HTERT RPE-1 (cell line): ENCODE measurements around the gene CERKL.

Experiments
- in situ Hi-C: fragments of 300-500 bp; cut with MboI; formaldehyde crosslinking; loops from 4 replicates; pipeline ENCODE4 v1.14.3; 2020; ENCODE audit warnings: low sequenced_read_pairs

CERKL gene

DNA sequence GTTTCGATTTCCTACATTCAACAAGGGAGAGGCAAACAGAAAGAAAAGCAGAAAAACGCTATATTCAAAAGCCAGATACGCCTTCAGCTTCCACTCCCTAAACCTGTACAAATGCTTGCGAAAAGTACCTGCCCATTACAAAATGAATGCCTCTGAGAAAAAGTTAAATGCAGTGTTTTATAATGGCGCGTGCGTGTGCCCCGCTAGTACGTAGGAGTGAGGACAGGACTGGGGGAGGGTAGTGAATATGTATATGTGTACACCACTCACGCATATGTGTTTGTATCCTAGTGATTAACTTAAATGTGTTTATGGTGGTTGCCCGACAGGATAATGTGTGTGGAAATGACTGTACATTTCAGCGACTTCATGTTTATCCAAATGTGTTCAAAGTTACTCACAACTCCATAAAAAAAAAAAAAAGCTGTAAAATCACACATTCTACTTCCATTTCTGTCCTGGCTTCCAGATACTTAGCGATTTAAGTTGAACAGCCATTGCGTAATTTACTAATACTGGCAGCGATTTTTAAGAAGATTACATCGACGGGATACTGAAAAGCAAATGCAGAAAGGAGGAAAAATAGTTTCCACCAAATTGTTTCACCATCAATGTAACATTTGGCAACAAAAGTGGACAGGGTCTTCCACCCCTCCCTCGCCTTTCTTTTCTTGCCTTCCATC is 22.1 kb upstream of the CERKL start:
- in situ Hi-C loops, result no loop called here

DNA sequence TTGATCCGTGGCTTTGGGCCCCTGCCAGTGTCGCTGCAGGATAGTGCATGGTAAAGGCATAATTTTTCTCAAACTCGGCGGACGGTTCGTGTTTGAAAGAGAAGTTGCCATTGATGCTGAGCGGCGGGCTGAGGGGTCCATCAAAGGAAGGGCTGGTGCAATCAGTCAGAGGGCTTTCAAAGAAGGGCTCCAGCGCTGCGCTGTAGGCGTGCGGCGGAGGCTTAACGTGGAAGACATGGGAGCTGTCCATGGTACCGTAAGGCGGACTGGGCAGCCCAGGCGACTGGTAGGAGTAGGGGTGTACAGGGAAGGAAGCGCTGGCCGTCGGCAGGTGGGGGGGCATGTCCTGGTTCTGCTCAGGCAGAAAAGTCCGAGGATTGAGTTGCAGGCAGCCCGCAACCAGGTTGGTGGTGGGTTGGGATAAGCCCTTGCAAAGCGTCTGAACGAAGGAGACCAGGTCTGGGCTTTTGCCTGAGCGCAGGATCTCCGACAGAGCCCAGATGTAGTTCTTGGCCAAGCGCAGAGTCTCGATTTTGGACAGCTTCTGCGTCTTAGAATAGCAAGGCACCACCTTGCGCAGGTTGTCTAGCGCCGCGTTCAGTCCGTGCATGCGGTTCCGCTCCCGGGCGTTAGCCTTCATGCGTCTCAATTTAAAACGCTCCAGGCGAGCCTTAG is 21.1 kb upstream of the CERKL start:
- in situ Hi-C loops, result no loop called here

DNA sequence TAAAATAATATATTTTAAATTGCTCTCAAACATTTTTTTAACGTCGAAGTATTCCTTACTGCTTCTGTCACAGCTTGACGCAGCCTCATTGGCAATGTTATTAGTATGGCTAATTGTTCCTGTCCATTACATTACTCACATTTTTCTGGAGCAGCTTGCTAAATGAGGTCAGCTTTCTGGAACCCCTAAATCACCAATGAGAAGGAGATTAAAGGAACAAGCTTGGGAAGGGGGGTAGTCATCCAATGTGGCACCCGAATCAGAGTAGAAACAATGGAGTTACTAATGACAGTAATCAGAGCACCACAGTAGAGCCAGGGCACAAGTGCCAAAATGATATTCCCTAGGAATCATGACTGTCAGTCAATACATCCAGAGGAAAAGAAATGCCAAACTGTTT is 18.3 kb upstream of the CERKL start:
- in situ Hi-C loops, result no loop called here

DNA sequence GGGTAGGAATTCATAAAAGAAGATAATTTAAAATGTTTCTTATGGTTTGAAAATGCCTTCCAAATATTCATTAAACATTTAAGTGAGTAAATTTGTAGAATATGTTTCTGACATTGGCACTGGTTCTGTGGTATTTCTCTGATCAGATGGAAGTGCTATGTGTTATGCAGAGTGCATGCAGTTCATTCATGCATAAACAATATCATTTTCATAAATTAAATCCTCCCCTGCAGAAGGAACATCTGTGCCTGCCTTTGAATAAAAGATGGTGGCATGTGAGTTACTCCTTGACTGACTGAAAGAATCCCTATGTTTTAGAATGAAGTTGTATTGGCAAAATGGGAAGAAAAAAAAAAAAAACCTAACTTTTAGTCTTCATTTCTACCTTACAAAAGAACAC is 17.6 kb upstream of the CERKL start:
- in situ Hi-C loops, result no loop called here

DNA sequence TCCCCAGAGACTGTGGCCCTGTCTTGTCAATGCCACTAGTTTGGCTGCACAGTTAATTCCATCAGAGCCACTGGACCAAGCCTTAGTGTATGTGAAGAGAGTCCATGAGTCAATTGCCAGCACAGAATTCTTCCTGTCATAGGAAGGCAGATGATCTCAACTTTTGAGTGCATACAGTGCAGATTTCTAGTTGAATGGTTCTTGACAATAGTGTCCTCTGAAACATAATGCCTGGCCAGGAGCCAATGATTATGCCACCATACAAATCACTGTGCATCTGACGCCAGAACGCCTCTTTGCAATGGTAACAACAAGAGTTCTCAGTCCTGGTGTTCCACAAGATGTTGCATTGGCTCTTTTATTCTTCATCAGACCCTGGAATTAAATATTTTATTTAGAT is 16.3 kb upstream of the CERKL start:
- in situ Hi-C loops, result no loop called here

DNA sequence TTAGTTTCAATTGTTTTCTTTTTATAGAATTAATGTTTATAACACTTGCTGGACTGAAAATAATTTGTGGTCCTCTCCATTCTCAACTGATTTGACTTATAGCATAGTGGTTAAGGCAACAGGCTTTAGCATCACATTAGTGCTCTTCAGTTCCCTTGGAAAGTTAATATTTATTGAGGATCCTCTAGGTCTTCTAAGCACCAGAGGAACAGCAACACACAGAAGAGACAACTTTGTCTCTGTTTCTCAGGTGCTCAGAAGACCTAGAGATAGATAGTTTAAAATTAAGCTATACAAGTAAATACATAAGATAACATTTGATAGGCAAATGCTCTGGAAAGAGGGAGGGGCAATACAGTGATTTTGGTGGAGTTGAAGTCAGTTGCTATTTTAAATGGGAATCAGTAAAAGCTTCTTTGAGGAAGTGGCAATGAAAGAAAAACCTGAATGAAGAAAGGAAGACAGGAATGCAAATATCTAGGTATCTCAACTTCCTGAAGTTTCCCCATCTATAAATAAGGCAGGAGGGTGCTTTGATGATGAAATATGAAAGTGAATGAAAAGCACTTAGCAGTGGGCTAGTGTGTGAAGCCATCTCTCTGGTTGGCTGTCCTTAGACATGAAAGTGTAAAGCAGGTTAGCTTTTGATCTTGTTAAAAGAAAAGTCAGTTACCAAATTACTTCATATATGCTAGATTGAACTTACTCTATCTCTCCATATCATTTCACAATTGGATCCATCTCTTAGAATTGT is 15.5 kb upstream of the CERKL start:
- in situ Hi-C loops, result no loop called here

DNA sequence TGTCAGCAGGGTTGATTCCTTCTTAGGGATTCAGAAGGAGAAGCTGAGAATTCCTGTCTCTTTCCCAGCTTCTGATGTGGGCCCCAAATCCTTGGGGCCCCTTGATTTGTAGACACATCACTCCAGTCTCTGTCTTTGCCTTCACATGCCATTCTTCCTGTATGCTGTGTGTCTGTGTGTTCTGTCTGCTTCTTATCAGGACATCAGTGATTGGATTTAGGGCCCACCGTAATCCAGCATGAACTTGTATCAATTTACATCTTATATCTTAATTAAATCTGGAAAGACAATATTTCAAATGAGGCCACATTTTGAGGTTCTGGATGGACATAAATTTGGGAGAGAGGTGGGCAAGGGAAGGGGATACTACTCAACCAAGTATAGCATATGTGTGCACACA is 13.7 kb upstream of the CERKL start:
- in situ Hi-C loops, result no loop called here

DNA sequence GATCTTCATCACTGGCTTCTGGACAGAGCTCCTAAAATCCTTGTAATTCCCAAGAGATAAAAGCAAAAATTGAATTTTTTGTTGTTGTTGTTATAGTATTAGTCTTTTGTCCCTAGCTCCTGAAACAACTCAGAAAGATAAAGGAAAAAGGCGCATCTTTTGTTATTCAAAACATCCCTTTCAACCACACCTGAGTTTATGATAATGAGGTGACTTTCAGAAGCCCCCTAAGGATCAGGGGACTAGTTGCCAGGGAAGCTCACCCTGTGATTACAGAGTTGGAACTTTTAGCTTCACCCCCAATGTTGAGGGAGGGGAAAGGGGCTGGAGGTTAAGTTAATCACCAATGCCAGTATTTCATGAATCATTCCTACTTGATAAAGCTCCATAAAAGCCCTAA is 10.3 kb upstream of the CERKL start:
- in situ Hi-C loops, result no loop called here

DNA sequence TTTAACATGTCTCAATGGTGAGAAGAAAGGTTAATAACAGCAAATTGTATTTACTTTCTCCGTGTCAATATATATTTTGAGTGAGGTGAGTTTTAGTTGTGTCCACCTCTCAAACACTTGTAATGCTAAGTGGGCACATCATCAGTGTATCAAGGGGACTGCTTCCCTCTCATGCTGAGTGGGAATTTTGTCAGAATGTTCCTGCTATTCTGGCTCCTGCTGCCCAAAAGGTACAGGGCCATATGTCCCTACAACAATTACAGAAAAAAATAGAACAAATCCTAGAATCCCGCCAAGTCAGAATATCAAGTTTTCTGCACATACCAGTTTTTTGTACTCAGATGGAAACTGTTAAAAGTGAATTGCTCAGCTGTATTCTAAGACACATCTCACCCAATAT is 5.4 kb upstream of the CERKL start:
- in situ Hi-C loops, result no loop called here

DNA sequence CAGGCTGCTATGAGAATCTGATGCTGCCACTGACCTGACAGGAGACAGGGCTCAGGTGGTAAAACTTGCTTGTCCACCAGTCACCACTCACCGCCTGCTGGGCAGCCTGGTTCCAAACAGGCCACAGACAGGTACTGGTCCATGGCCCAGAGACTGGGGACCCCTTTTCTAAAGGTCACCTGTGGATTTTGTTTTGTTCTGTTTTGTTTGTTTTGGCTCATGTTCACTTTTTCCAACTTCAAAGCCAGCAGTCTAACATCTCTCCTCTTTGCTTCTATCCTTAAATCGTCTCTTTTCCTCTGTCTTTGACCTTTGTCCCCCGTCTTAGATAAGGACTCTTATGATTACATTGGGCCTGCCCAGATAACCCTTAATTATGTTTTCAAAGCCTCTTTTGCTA is 3.3 kb upstream of the CERKL start:
- in situ Hi-C loops, result no loop called here

DNA sequence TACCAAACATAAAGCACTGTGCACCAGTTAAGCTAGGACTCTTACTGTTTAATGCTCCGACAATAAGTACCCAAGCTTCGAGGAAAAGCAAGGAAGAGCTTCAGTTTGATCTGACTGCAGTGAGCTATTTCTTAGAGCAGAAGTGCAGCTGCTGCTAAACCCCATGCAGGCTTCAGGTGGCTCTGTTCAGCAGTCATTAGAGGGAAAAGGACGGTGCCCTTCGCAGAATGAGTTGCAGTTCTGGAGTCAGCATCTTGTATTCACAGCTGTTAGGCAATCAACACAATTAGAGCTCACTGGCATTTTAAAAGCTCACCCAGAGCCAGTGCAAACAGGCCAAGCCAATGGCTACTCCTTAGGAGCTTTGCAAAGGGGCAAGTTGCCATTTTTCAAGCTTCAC is 1.5 kb upstream of the CERKL start:
- in situ Hi-C loops, result no loop called here

DNA sequence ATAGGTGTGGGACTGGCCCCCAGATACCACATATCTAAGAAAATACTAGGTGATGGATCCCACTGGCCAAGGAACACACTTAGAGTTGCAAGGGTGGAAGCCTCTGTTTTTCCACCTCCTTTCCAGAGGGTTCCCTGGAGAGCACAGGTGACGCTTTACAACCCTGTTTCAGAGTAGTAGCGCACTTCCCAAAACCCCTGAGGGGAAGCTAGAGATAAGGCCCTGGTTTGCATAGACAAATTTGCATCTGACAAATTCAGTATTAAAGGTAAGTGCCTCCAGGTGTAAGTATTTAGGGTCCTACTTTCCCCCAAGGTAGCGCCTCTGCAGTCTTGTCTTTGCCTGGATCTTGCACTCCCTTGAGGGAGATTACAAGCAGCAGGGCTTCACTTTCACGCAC is 474 bp upstream of the CERKL start:
- in situ Hi-C loops, result no loop called here

DNA sequence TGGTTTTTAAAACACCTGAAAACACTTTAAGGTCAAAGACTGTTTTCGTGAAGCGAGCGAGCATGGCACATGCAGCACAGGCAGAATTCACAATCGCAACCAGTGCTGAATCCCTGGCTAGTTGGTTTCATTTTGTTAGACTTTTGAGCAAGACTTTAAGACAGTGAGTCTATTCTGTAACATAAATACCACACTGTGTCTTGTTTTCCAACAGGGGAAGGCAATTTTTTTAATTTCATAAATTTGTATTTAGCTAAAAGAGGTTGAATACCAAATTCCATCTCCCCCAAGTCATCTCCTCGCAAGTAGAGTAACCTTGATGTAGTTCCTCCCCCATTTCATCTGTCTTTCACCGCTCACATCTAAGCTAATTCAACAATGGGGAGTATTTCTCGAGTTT is 1.4 kb downstream of the CERKL start:
- in situ Hi-C loops, result no loop called here

DNA sequence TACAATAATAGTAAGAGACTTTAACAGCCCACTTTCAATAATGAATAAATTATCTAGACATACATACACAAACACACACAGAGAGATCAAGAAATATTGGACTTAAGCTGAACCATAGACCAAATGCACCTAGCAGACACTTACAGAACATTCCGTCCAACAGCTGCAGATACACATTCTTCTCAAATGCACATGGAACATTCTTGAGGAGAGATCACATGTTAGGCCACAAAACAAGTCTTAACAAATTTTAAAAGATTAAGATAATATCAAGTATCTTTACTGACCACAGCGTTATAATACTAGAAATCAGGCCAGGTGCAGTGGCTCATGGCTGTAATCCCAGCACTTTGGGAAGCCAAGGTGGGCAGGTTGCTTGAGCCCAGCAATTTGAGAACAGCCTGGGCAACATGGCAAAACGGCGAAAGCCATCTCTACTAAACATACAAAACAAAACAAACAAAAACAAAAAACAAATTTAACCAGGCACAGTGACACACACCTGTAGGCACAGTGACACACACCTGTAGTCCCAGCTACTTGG is 7.4 kb downstream of the CERKL start:
- in situ Hi-C loops, result no loop called here

DNA sequence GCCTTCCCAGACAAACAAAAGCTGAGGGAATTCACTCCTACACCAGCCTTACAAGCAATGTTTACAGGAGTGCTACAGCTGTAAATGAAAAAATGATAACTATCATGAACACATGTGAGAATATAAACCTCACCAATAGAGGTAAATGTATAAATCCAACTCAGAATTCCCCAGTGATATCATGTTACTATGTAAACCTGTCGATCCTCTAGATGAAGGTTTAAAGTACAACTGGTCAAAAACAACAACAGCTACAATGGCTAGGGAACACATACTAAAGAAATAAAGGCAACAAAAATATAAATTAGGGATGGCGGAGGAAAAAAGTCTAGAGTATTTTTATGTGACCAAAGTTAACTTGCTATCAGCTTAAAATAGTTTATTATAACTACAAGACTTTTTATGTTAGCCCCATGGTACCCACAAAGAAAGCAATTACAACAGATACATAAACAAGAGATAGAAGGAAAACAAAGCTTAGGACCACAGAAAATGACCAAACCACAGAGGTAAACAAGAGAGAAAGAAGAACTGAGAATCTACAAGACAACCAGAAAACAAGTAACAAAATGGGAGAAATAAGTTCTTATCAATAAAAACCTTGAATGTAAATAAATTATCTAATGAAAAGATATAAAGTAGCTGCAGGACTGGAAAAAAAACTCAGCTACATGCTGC is 8.3 kb downstream of the CERKL start:
- in situ Hi-C loops, result no loop called here

DNA sequence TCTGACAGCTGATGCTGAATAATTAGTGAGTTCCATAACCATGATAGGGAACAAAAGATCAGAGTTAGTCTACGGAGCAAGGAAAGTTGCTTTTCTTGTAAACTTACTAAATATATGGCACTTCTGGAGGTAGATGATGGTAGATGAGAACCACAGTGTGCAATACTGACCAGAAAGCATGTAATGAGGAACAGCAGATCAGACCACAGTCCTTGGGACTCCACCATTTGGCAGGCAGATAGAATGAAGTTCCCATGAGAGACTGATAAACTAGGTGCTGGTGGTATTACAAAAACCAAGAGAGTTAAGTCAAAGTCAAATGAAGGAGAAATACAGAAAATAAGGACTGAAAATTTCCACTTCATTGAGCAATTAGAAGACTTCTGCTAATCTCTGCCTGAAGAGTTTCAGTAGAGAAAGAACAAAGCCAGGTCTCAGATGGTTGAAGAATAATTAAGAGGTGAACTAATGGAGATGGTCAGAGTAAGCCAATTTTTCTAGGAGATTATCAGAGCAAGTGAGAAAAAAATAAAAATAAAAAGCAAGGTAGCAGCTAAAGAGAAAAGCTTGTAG is 10.4 kb downstream of the CERKL start:
- in situ Hi-C loops, result no loop called here

DNA sequence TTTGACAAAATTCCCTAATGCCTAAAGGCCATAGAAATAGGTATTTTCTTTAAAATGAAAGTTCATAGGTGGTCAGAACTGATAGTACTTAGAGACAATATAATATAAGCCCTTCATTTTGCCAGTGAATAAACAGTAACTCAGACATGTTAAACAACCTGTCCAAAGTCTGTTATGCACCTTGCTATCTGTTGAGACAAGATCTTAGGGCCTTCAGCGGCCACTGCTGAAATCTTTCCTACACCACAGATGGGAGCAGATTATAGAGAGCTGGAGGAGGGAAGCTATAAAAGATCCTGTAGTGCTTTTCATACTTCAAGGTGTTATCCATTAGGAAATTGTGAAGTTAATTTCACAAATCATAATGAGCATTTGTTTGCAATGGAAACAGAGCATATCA is 13.8 kb downstream of the CERKL start:
- in situ Hi-C loops, result no loop called here

DNA sequence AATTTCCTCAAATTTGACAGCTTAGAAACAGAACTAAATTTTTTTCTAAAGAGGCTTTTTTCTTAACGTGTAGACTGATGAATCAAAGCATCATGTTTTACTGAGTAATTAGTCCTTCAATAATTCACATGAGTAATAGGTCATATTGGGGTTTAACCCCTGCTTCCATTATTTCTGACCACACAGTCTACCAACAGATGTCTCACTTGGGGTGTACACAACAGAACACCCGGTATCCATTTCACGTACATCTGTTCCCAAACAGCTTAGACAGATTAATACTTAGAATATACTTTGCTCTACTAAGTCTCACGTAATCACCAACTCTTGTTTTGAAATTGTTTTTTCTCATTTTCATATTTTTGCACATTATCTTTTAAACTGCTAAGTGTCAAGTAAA is 14.8 kb downstream of the CERKL start:
- in situ Hi-C loops, result no loop called here

DNA sequence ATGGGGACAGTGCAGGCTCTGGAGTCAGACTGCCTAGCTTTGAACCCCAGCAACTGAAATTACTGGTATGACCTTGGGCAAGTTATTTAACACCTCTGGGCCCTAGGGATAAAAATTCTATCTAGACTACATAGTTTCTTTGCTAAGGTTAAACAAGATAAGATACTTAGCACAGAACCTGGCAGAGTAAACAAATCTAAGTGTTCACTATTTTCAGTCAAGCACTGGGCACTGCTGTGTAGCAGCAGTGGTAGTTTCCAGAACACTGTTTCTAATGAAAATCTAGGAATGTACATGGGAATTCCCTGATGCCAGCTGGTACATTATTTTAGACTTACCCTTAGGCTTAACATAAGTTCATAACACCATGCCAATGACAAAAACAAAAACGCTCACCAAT is 17.2 kb downstream of the CERKL start:
- in situ Hi-C loops, result no loop called here

DNA sequence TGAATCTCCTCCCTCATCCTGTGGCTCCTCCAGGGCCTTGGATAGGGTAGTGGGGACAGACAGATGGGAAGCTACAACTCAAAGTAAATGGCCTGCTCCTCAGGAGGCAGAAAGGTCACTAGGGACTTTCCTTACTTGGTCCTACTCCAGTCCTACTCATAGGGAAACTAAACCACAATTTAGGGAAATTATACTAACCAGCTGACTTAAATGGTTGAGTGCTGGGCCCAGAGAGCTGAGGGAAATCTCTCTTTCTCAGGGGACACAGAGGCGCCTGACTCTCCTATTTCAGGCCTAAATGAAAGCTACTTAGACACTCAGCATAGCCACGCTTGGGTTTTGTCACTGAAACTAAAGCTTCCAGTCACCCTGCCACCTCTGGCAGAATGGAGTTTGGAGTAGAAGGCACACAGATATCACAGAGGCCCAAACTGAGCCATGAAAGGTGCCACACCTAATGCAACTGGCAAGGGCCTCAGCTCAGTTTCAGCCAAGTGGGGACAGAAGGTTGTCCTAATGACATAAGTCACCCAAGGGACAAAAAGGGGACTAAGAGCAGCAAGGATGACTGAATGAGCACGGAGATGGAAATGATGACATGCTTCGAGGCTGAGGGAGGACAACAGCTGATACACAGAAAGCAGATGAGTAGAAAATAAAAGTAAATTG is 24.0 kb downstream of the CERKL start:
- in situ Hi-C loops, result no loop called here
